CD8-positive, alpha-beta memory T cell (primary cell): Measurements from ENCODE around the gene BCL2L2. TPM values are rescaled to one million over a fixed set of nuclear protein-coding genes. Genes with fewer than 3 reads are reported as not detected.
"Not testable (repeated sequence)": the region's sequence is repeated elsewhere in the genome, so short reads cannot be mapped to it uniquely, and the experiment has no call there.

Experiments
- CTCF ChIA-PET: fragments of 350-600 bp; sonication (Branson Sonifier 250); formaldehyde crosslinking; loops from one replicate; lab custom pipeline; 2021; ENCODE audit warnings: antibody characterized with exemption; lab: Charles Lee
- POLR2A ChIA-PET: fragments of 350-600 bp; sonication (Branson Sonifier 250); formaldehyde crosslinking; loops from one replicate; lab custom pipeline; 2021; ENCODE audit warnings: antibody characterized with exemption; lab: Charles Lee
- DNase-seq, 5 donors: peaks; one replicate each; pipeline versions ENCODE4 v3.0.0 to v3.0.0-alpha.2; 2020 to 2022; ENCODE audit warnings: mixed read lengths in 1 of 5
- H3K27ac ChIP-seq: one replicate; pipeline ENCODE4 v1.7.0; 2013; ENCODE audit warnings: low read depth, mild to moderate bottlenecking, low read length, moderate library complexity
- H3K27me3 ChIP-seq: 2 replicates; pipeline ENCODE4 v1.7.0; 2013; ENCODE audit warnings: low read length, mild to moderate bottlenecking; ENCODE audit not compliant: insufficient read depth, poor library complexity, severe bottlenecking
- H3K36me3 ChIP-seq: 2 replicates; pipeline ENCODE4 v1.7.0; 2013; ENCODE audit warnings: mild to moderate bottlenecking, low read length, moderate library complexity; ENCODE audit not compliant: insufficient read depth
- H3K4me1 ChIP-seq: 2 replicates; pipeline ENCODE4 v1.7.0; 2013; ENCODE audit warnings: mild to moderate bottlenecking, low read length, moderate library complexity; ENCODE audit not compliant: insufficient read depth
- H3K4me3 ChIP-seq: 2 replicates; pipeline ENCODE4 v1.7.0; 2013; ENCODE audit warnings: mild to moderate bottlenecking, low read length
- H3K9me3 ChIP-seq: 2 replicates; pipeline ENCODE4 v1.7.0; 2013; ENCODE audit warnings: mild to moderate bottlenecking, low read length
- H3K27ac Mint-ChIP-seq, 8 donors: one replicate each; pipeline ENCODE4 v1.8.0; 2020 to 2021; ENCODE audit warnings: mixed read lengths in 8 of 8, mild to moderate bottlenecking in 6 of 8, inconsistent platforms in 3 of 8, moderate library complexity in 3 of 8
- H3K27me3 Mint-ChIP-seq, 2 donors: one replicate each; pipeline ENCODE4 v1.8.0; 2020 to 2021; ENCODE audit warnings: mixed read lengths in 2 of 2, mild to moderate bottlenecking in 1 of 2, moderate library complexity in 1 of 2
- H3K36me3 Mint-ChIP-seq, 3 donors: one replicate each; pipeline ENCODE4 v1.8.0; 2020 to 2021; ENCODE audit warnings: mixed read lengths in 3 of 3, inconsistent platforms in 1 of 3, mild to moderate bottlenecking in 1 of 3
- H3K4me1 Mint-ChIP-seq, 3 donors: one replicate each; pipeline ENCODE4 v1.8.0; 2020 to 2021; ENCODE audit warnings: mixed read lengths in 3 of 3, inconsistent platforms in 1 of 3, mild to moderate bottlenecking in 1 of 3
- H3K4me3 Mint-ChIP-seq, 7 donors: one replicate each; pipeline ENCODE4 v1.8.0; 2020 to 2021; ENCODE audit warnings: mixed read lengths in 7 of 7, mild to moderate bottlenecking in 6 of 7, moderate library complexity in 4 of 7, inconsistent platforms in 2 of 7
- H3K9me3 Mint-ChIP-seq, 5 donors: one replicate each; pipeline ENCODE4 v1.8.0; 2020 to 2022; ENCODE audit warnings: mixed read lengths in 5 of 5, mild to moderate bottlenecking in 3 of 5, moderate library complexity in 2 of 5, inconsistent platforms in 1 of 5
- polyA plus RNA-seq: library from polyadenylated mRNA; unstranded; fragments of 300-500 nt; fragmentation: Illumina TruSeq; gene quantifications from one replicate; pipeline ENCODE4 v1.2.3, GENCODE V29; 2021
- total RNA-seq, 2 experiments: library from RNA; stranded (reverse); gene quantifications; one replicate each; pipeline ENCODE4 v1.2.3, GENCODE V29; 2021

The BCL2L2 gene, protein sequence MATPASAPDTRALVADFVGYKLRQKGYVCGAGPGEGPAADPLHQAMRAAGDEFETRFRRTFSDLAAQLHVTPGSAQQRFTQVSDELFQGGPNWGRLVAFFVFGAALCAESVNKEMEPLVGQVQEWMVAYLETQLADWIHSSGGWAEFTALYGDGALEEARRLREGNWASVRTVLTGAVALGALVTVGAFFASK
- total RNA-seq: 1 to 10 TPM in 1 of 2 experiments, under 1 TPM in 1; 0.86 to 1.0 TPM
- 0.29 TPM for polyA plus RNA-seq

DNA sequence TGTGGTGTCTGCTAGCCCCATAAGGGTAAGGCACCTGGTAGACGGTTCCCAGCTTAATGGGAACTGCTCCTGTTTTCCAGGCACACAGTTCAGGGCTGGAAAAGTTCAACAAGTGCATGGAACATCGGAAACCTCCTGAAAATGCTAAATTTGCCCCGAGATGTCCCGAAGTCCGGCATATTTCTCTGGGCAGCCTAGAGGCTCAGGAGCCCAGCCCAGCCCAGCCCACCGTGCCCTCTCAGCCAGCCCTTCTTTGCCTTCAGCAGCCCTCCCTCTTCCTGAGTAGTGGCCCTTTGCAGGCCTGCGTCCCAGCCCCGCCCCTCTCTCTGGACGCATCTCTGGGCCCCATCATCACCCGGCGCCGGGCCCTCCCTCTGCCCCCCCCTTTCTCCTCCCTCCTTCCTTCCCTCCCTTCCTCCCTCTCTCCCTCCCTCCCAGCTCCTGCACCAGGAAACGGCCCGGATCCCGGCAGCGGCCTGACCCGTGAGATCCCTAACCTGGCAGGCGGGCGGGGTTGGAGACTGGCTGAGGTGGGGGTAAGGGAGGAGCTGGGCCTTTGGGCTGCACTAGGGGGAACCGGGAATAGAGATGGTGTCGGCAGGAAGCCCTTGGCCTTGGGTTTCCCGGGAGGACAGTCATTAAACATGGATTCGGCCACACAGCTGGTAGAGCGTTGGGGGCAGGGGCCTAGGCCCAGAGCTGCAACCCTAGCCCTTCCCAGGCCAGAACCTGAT is at the start of gene BCL2L2:
Gene BCL2L2 (plus strand): TSS at position 422 of the 734 bp plus-strand sequence. CDS start 935 bp downstream, outside the sequence.
- H3K4me3 Mint-ChIP-seq: peak within 1 kb of the TSS in 1 of 7 donors; percentile 32
- Histone ChIP-seq H3K27ac (peak within 1 kb of the TSS; percentile 71), H3K36me3 (no peaks in the 10 kb centered on the region), H3K9me3 (no peaks in the 10 kb centered on the region), H3K4me3 (no peak within 1 kb of the TSS), H3K4me1 (peaks cover 8% of the 10 kb centered on the region), H3K27me3 (peaks cover 12% of the 10 kb centered on the region)
- no peak for DNase-seq
- H3K27me3 Mint-ChIP-seq: peaks cover 18 to 52% of the 10 kb centered on the region in 2 donors
- H3K27ac Mint-ChIP-seq: no peak within 1 kb of the TSS
- peaks cover 5 to 12% (median 9%) of the 10 kb centered on the region in 3 donors for H3K4me1 Mint-ChIP-seq
- H3K9me3 Mint-ChIP-seq: no peaks in the 10 kb centered on the region
- peaks cover 0 to 4% (median 3%) of the 10 kb centered on the region in 3 donors for H3K36me3 Mint-ChIP-seq
- POLR2A ChIA-PET: interaction anchor here (0.6 to 1.0 kb wide), 2 partner anchors 9 to 15 kb away, joined by 3 to 5 read pairs; no protein-coding TSS in a partner anchor
- CTCF ChIA-PET: interaction anchor here (1.2 kb wide), 1 partner anchor 14 kb away, joined by 5 read pairs; the partner anchor contains the start of gene PABPN1

DNA sequence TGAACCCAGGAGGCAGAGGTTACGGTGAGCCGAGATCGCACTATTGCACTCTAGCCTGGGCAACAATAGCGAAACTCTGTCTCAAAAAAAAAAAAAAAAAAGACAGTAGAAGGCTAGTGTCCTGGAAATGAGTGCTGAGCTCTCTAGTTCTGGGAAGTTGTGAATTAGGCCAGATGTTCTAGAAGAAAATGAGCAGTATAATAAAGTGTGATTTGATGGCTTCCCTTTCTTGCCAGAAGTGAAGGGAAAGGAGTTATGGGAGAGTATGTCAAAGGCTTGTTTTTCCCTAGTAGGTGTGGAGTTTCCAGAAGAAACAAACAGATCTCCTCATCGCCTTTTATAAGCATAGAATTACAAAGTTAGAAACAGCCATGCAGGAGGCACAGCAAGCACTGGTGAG is 48.4 kb upstream of the BCL2L2 start:
- DNase-seq: no peak
- Histone ChIP-seq H3K36me3 (no peaks in the 10 kb centered on the region), H3K4me3 (no peak overlapping the region), H3K9me3 (no peaks in the 10 kb centered on the region), H3K27ac (no peak overlapping the region), H3K27me3 (peaks cover 8% of the 10 kb centered on the region), H3K4me1 (no peaks in the 10 kb centered on the region)
- Mint-ChIP-seq H3K9me3 (no peaks in the 10 kb centered on the region), H3K36me3 (no peaks in the 10 kb centered on the region), H3K4me1 (no peaks in the 10 kb centered on the region), H3K27ac (no peak overlapping the region), H3K27me3 (peaks cover 21 to 59% of the 10 kb centered on the region in 2 donors), H3K4me3 (no peak overlapping the region)
- ChIA-PET POLR2A (interaction anchor here (0.6 kb wide), 1 partner anchor 33 kb away, joined by 3 read pairs; no protein-coding TSS in a partner anchor), CTCF (interaction anchor here (1.6 kb wide), 1 partner anchor 69 kb away, joined by 5 read pairs; no protein-coding TSS in a partner anchor)

DNA sequence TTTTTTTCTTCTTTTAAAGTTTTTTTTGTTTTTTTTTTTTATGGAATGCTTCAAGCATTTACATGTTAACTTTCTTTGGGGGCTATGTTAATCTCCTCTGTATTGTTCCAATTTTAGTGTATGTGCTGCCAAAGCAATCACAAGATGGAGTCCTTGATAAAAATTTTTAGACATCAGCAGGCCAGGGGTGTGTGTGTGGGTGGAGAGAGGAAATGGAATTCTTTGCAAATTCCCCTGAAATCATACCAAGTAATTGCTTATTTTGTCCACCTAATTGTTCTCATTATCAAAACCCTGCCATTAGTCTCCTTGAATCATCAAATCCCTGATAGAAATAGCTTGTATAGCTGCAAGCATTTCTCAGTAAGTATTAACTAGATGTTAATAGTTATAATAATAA is 47.2 kb upstream of the BCL2L2 start:
- no peaks in the 10 kb centered on the region for H3K9me3 ChIP-seq
- POLR2A ChIA-PET: no interaction called here
- Mint-ChIP-seq H3K4me3 (no peak overlapping the region), H3K27ac (no peak overlapping the region), H3K27me3 (peaks cover 22 to 61% of the 10 kb centered on the region in 2 donors), H3K4me1 (no peaks in the 10 kb centered on the region), H3K9me3 (no peaks in the 10 kb centered on the region), H3K36me3 (no peaks in the 10 kb centered on the region)
- no peak overlapping the region for H3K27ac ChIP-seq
- CTCF ChIA-PET: interaction anchor here (0.9 kb wide), 1 partner anchor 121 kb away, joined by 3 read pairs; no protein-coding TSS in a partner anchor
- H3K27me3 ChIP-seq: peaks cover 13% of the 10 kb centered on the region
- no peaks in the 10 kb centered on the region for H3K4me1 ChIP-seq
- no peak overlapping the region for H3K4me3 ChIP-seq
- DNase-seq: no peak
- no peaks in the 10 kb centered on the region for H3K36me3 ChIP-seq

DNA sequence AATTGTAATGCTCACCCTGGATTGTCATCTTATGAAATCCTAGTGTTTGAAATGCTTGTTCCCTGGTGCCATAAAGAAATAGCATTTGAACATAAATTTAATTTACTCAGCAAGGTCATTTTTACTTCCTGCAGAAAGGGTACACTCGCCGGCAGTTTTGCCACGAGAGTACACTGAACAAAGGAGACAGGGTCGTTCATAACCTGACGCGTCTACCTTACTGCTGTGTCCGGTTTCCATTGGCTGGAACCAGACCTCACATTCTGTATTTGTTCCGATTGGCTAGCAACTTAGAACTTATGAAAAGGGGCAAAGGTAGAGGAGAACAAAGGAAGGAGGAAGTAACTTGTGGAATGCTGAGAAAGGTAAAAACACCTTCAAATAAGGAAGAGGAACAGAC is 45.8 kb upstream of the BCL2L2 start:
- H3K4me3 Mint-ChIP-seq, H3K27ac Mint-ChIP-seq, H3K4me1 Mint-ChIP-seq, H3K27ac ChIP-seq, H3K36me3 ChIP-seq, H3K4me1 ChIP-seq, H3K4me3 ChIP-seq, DNase-seq, H3K36me3 Mint-ChIP-seq, CTCF ChIA-PET, POLR2A ChIA-PET, H3K9me3 ChIP-seq, H3K9me3 Mint-ChIP-seq: not testable (repeated sequence)
- peaks cover 25 to 70% of the 10 kb centered on the region in 2 donors for H3K27me3 Mint-ChIP-seq
- H3K27me3 ChIP-seq: peaks cover 15% of the 10 kb centered on the region

DNA sequence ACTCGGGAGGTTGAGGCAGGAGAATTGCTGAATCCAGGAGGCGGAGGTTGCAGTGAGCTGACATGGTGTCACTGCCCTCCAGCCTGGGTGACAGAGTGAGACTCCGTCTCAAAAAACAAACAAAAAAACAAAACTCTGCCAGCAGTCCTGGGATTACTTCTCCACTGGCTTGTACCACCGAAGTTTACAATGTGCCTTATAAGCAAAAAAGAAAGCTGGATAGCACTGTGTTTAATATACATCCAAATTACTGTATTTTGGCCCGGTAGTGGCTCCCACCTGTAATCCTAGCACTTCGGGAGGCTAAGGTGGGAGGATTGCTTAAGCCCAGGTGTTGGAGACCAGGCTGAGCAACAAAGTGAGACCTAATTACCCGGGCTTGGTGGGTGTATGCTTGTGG is 37.4 kb upstream of the BCL2L2 start:
- ChIA-PET POLR2A (interaction anchor here (0.7 kb wide), 1 partner anchor 1185 kb away, joined by 3 read pairs; no protein-coding TSS in a partner anchor), CTCF (interaction anchor here (1.0 to 1.8 kb wide), 2 partner anchors 26 to 111 kb away, joined by 3 read pairs; no protein-coding TSS in a partner anchor)
- no peak overlapping the region for H3K4me3 ChIP-seq
- peaks cover 4% of the 10 kb centered on the region for H3K27me3 ChIP-seq
- no peak overlapping the region for H3K27ac Mint-ChIP-seq
- no peak overlapping the region for H3K4me3 Mint-ChIP-seq
- no peak for DNase-seq
- H3K36me3 ChIP-seq: no peaks in the 10 kb centered on the region
- no peaks in the 10 kb centered on the region for H3K9me3 ChIP-seq
- H3K27me3 Mint-ChIP-seq: peaks cover 3 to 13% of the 10 kb centered on the region in 2 donors
- no peak overlapping the region for H3K27ac ChIP-seq
- H3K36me3 Mint-ChIP-seq: no peaks in the 10 kb centered on the region
- no peaks in the 10 kb centered on the region for H3K4me1 ChIP-seq
- no peaks in the 10 kb centered on the region for H3K9me3 Mint-ChIP-seq
- no peaks in the 10 kb centered on the region for H3K4me1 Mint-ChIP-seq

DNA sequence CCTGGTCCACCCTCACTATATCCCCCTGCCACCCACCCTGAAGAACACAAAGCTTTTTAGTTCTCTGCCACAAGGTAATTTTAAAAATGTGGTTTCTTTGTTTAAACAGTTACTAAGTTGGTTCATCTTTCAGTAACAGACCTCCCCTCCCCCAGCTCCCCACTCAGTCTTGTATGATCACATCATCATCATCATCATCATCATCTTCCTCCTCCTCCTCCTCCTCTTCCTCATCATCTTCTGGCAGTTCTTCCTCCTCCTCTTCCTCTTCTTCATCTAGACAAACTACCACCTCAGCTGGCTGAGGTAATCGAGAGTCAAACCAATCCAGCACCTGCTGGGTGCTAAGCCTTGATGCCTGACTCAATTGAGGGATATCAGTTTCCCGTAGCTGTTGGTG is 31.2 kb upstream of the BCL2L2 start:
- no peaks in the 10 kb centered on the region for H3K9me3 Mint-ChIP-seq
- Histone ChIP-seq H3K27ac (no peak overlapping the region), H3K36me3 (no peaks in the 10 kb centered on the region), H3K27me3 (no peaks in the 10 kb centered on the region), H3K9me3 (no peaks in the 10 kb centered on the region), H3K4me1 (no peaks in the 10 kb centered on the region), H3K4me3 (no peak overlapping the region)
- DNase-seq: no peak
- H3K36me3 Mint-ChIP-seq: peaks cover 0 to 15% (median 7%) of the 10 kb centered on the region in 3 donors
- no peak overlapping the region for H3K4me3 Mint-ChIP-seq
- H3K4me1 Mint-ChIP-seq: peaks cover 0 to 3% (median 0%) of the 10 kb centered on the region in 3 donors
- ChIA-PET CTCF (no interaction called here), POLR2A (no interaction called here)
- H3K27ac Mint-ChIP-seq: no peak overlapping the region
- H3K27me3 Mint-ChIP-seq: no peaks in the 10 kb centered on the region

DNA sequence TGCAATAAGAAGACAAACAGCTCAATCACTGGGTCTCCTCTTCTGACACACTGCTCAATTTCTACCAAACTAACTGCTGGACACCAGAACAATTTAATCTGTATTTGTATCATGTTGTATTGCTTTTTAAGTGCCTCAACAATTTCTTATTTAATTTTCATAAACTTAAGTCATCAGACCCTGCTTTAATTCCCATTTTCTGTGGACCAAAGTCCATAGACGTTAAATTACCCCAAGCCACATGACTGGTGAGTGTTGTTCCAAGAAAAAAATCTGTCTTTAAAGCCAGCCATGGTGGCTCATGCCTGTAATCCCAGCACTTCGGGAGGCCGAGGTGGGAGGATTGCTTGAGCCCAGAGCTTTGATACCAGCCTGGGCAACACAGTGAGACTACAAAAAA is 29.4 kb upstream of the BCL2L2 start:
- ChIA-PET CTCF (interaction anchor here (0.9 to 1.7 kb wide), 2 partner anchors 9 to 23 kb away, joined by 3 to 5 read pairs; partner anchors contain the start of gene HOMEZ), POLR2A (no interaction called here)
- no peak for DNase-seq
- H3K36me3 Mint-ChIP-seq: peaks cover 0 to 17% (median 7%) of the 10 kb centered on the region in 3 donors
- H3K9me3 Mint-ChIP-seq: no peaks in the 10 kb centered on the region
- Histone ChIP-seq H3K4me1 (no peaks in the 10 kb centered on the region), H3K9me3 (no peaks in the 10 kb centered on the region), H3K27ac (no peak overlapping the region), H3K36me3 (no peaks in the 10 kb centered on the region), H3K4me3 (no peak overlapping the region), H3K27me3 (no peaks in the 10 kb centered on the region)
- H3K27me3 Mint-ChIP-seq: no peaks in the 10 kb centered on the region
- no peak overlapping the region for H3K4me3 Mint-ChIP-seq
- no peak overlapping the region for H3K27ac Mint-ChIP-seq
- H3K4me1 Mint-ChIP-seq: peaks cover 0 to 10% (median under 1%) of the 10 kb centered on the region in 3 donors

DNA sequence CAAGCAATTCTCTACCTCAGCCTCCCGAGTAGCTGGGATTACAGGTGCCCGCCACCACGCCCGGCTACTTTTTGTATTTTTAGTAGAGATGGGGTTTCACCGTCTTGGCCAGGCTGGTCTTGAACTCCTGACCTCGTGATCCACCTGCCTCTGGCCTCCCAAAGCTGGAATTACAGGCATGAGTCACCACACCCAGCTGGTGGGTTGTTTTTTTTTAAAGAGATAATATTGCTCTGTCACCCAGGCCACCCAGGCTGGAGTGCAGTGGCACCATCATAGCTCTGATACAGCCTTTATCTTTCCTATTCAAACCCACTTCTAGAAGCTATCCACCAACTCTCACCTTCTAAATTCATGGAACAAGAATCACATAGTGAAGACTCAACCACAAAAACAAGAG is 28.7 kb upstream of the BCL2L2 start:
- H3K4me3 ChIP-seq, DNase-seq, H3K4me3 Mint-ChIP-seq, H3K9me3 Mint-ChIP-seq, H3K27me3 Mint-ChIP-seq, POLR2A ChIA-PET, H3K36me3 ChIP-seq, H3K4me1 ChIP-seq, H3K27me3 ChIP-seq, H3K27ac ChIP-seq, H3K9me3 ChIP-seq: not testable (repeated sequence)
- CTCF ChIA-PET: interaction anchor here (0.7 to 1.7 kb wide), 2 partner anchors 16 to 22 kb away, joined by 5 read pairs; no protein-coding TSS in a partner anchor
- H3K27ac Mint-ChIP-seq: peak overlapping the region in 2 of 8 donors; percentile 17 to 22
- H3K4me1 Mint-ChIP-seq: peaks cover 0 to 16% (median 8%) of the 10 kb centered on the region in 3 donors
- H3K36me3 Mint-ChIP-seq: peaks cover 0 to 17% (median 7%) of the 10 kb centered on the region in 3 donors
